BJ (cell line): Measurements from ENCODE around the gene ECSIT. TPM values are rescaled to one million over a fixed set of nuclear protein-coding genes. Genes with fewer than 3 reads are reported as not detected.

Experiments used
- CTCF ChIA-PET: fragments of 350-600 bp; formaldehyde crosslinking; extraction: SDS; loops from one replicate; lab custom pipeline; 2021; ENCODE audit warnings: antibody characterized with exemption, inconsistent platforms; lab: Yijun Ruan, JAX
- POLR2A ChIA-PET: fragments of 300-600 bp; sonication (Branson Sonifier 250); formaldehyde crosslinking; extraction: SDS; loops from one replicate; lab custom pipeline; 2021; ENCODE audit warnings: antibody characterized with exemption; lab: Charles Lee
- DNase-seq: peaks from one replicate; pipeline ENCODE4 v3.0.0-alpha.2; 2011; ENCODE audit warnings: low read depth
- H3K27me3 ChIP-seq: 2 replicates; pipeline ENCODE4 v1.6.0; 2011; ENCODE audit warnings: low read length; ENCODE audit not compliant: control insufficient read depth, insufficient read depth
- H3K36me3 ChIP-seq: 2 replicates; pipeline ENCODE4 v1.5.1; 2011; ENCODE audit warnings: low read length; ENCODE audit not compliant: control insufficient read depth, insufficient read depth
- H3K4me3 ChIP-seq: 2 replicates; pipeline ENCODE4 v1.5.1; 2011; ENCODE audit warnings: low read depth, mild to moderate bottlenecking, control low read depth, low read length
- CTCF ChIP-seq: IDR thresholded peaks from 2 replicates; pipeline ENCODE4 v1.5.1; 2011; ENCODE audit warnings: low read depth, mild to moderate bottlenecking, control low read depth, inconsistent platforms, low read length, moderate library complexity; ENCODE audit not compliant: insufficient read depth
- polyA plus RNA-seq: library from polyadenylated mRNA; depleted of rRNA; stranded (reverse); fragments of >200 nt; gene quantifications from 2 replicates; pipeline ENCODE4 v1.2.3, GENCODE V29; 2011

ECSIT gene
- polyA plus RNA-seq, 1 experiment: 45.2 TPM

GRCh38 chr19:11494634-11495285, 34.2 kb downstream of the ECSIT start:
- ChIA-PET CTCF (interaction anchor here (0.9 to 4.5 kb wide), 5 partner anchors 12 to 93 kb away, joined by 3 to 22 read pairs (median 7); partner anchors contain the start of genes ELAVL3 and ELOF1), POLR2A (no interaction called here)
- DNase-seq: no peak
- Histone ChIP-seq H3K4me3 (no peak overlapping the region), H3K36me3 (peaks cover 6% of the 10 kb centered on the region), H3K27me3 (no peaks in the 10 kb centered on the region)
- TF ChIP-seq CTCF: no peak

- no peak overlapping the region for H3K4me3 ChIP-seq
- no peak for TF ChIP-seq CTCF
- no peaks in the 10 kb centered on the region for H3K27me3 ChIP-seq
- ChIA-PET CTCF (no interaction called here), POLR2A (no interaction called here)
- peaks cover 1% of the 10 kb centered on the region for H3K36me3 ChIP-seq
- no peak for DNase-seq
Observed at GRCh38 chr19:11489378-11489777, 39.6 kb downstream of the ECSIT start.

GRCh38 chr19:11486661-11487503, 42.1 kb downstream of the ECSIT start:
- peaks cover 1% of the 10 kb centered on the region; the same call in 1 of the 2 replicates for H3K36me3 ChIP-seq
- no peak overlapping the region for H3K4me3 ChIP-seq
- CTCF ChIA-PET: interaction anchor here (0.6 to 1.2 kb wide), 3 partner anchors 100 to 642 kb away, joined by 3 read pairs; no protein-coding TSS in a partner anchor
- H3K27me3 ChIP-seq: peaks cover 3% of the 10 kb centered on the region
- no peak for TF ChIP-seq CTCF
- DNase-seq: no peak
- POLR2A ChIA-PET: no interaction called here

GRCh38 chr19:11485245-11485837, 43.6 kb downstream of the ECSIT start:
- ChIA-PET CTCF (interaction anchor here (0.6 to 1.6 kb wide), 8 partner anchors 8 to 549 kb away, joined by 3 to 4 read pairs (median 4); no protein-coding TSS in a partner anchor), POLR2A (interaction anchor here (0.7 kb wide), 1 partner anchor 258 kb away, joined by 5 read pairs; no protein-coding TSS in a partner anchor)
- DNase-seq: no peak
- H3K4me3 ChIP-seq: no peak overlapping the region
- peaks cover 1% of the 10 kb centered on the region; the same call in 1 of the 2 replicates for H3K36me3 ChIP-seq
- no peak for TF ChIP-seq CTCF
- H3K27me3 ChIP-seq: peaks cover 13% of the 10 kb centered on the region
